Astrocyte (in vitro differentiated cells and primary cell): Measurements from ENCODE around the gene SLC2A2. TPM values are rescaled to one million over a fixed set of nuclear protein-coding genes. Genes with fewer than 3 reads are reported as not detected.

Experiments
- DNase-seq: peaks from one replicate; pipeline ENCODE4 v3.0.0-alpha.2; 2010; ENCODE audit warnings: low read depth
- FAIRE-seq: peaks from 2 replicates; lab custom pipeline; 2011; peaks lifted over from hg19 to GRCh38; lab: Jason Lieb, UNC
- H2AFZ ChIP-seq: 2 replicates; pipeline ENCODE4 v1.6.0; 2012; ENCODE audit warnings: low read depth, low read length, inconsistent platforms
- H3K27ac ChIP-seq: 2 replicates; pipeline ENCODE4 v1.5.1; 2011; ENCODE audit warnings: low read depth, low read length, inconsistent platforms
- H3K27me3 ChIP-seq: 2 replicates; pipeline ENCODE4 v1.6.0; 2011; ENCODE audit warnings: low read length, inconsistent platforms; ENCODE audit not compliant: insufficient read depth
- H3K36me3 ChIP-seq: 2 replicates; pipeline ENCODE4 v1.5.1; 2011; ENCODE audit warnings: low read length, inconsistent platforms; ENCODE audit not compliant: insufficient read depth
- H3K4me1 ChIP-seq: 2 replicates; pipeline ENCODE4 v1.5.1; 2011; ENCODE audit warnings: low read length, inconsistent platforms; ENCODE audit not compliant: insufficient read depth
- H3K4me2 ChIP-seq: 2 replicates; pipeline ENCODE4 v1.6.0; 2012; ENCODE audit warnings: low read length, inconsistent platforms
- H3K4me3 ChIP-seq: 2 replicates; pipeline ENCODE4 v1.5.1; 2011; ENCODE audit warnings: low read depth, mild to moderate bottlenecking, low read length, inconsistent platforms; ENCODE audit not compliant: insufficient read depth
- H3K79me2 ChIP-seq: 2 replicates; pipeline ENCODE4 v1.6.0; 2012; ENCODE audit warnings: mild to moderate bottlenecking, low read length, inconsistent platforms; ENCODE audit not compliant: insufficient read depth
- H3K9ac ChIP-seq: 2 replicates; pipeline ENCODE4 v1.6.0; 2012; ENCODE audit warnings: mild to moderate bottlenecking, low read length, inconsistent platforms
- H3K9me3 ChIP-seq: 2 replicates; pipeline ENCODE4 v1.5.1; 2012; ENCODE audit warnings: low read depth, mild to moderate bottlenecking, low read length, inconsistent platforms; ENCODE audit not compliant: insufficient read depth
- H4K20me1 ChIP-seq: 2 replicates; pipeline ENCODE4 v1.6.0; 2012; ENCODE audit warnings: low read length, inconsistent platforms; ENCODE audit not compliant: insufficient read depth
- H3K27ac Mint-ChIP-seq: one replicate; pipeline ENCODE4 v1.8.0; 2021; ENCODE audit warnings: mild to moderate bottlenecking, mixed read lengths; ENCODE audit not compliant: unreplicated experiment
- H3K27me3 Mint-ChIP-seq: one replicate; pipeline ENCODE4 v1.8.0; 2021; ENCODE audit warnings: low read depth, mixed read lengths; ENCODE audit not compliant: unreplicated experiment
- H3K36me3 Mint-ChIP-seq: one replicate; pipeline ENCODE4 v1.8.0; 2021; ENCODE audit warnings: low read depth, mixed read lengths; ENCODE audit not compliant: unreplicated experiment
- H3K4me1 Mint-ChIP-seq: one replicate; pipeline ENCODE4 v1.8.0; 2021; ENCODE audit warnings: low read depth, mixed read lengths; ENCODE audit not compliant: unreplicated experiment
- H3K4me3 Mint-ChIP-seq: one replicate; pipeline ENCODE4 v1.8.0; 2021; ENCODE audit warnings: mild to moderate bottlenecking, moderate library complexity, mixed read lengths; ENCODE audit not compliant: unreplicated experiment
- H3K9me3 Mint-ChIP-seq: one replicate; pipeline ENCODE4 v1.8.0; 2021; ENCODE audit warnings: mild to moderate bottlenecking, mixed read lengths; ENCODE audit not compliant: unreplicated experiment
- EZH2 ChIP-seq: IDR thresholded peaks from 2 replicates; pipeline ENCODE4 v1.6.1; 2012; ENCODE audit warnings: mild to moderate bottlenecking, low read length, inconsistent platforms; ENCODE audit not compliant: insufficient read depth
- total RNA-seq: library from RNA; stranded (reverse); gene quantifications from 2 replicates; pipeline ENCODE4 v1.2.1, GENCODE V29; 2021
- TF ChIP-seq, protein P1 (sequence below): IDR thresholded peaks from 2 replicates; pipeline ENCODE4 v1.5.1; 2011; ENCODE audit warnings: low read depth, mild to moderate bottlenecking, inconsistent platforms, low read length, moderate library complexity; ENCODE audit not compliant: insufficient read depth

Gene SLC2A2
- total RNA-seq, 1 donor from 2014 or later: not detected

DNA sequence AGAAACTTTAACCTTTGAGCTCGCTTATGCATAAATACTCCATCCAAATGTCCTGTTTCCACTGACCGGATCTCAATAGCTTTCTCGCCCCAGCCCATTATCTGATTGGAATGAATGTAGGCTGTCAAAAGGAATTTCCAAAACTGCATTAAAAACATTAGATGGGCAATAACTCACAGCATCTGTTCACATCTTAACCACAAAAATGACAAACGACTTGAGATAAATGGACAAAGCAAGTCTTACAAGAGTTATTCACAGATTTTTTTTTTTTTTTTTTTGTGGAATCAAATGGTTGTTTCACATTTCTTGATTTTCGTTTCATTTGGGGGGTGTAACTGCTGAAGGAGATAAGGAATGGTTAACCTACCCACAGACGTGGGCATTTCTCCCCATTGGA is 39.7 kb upstream of the SLC2A2 start:
- H3K4me2 ChIP-seq: no peak overlapping the region
- no peak overlapping the region for H3K4me3 Mint-ChIP-seq
- no peak overlapping the region for H2AFZ ChIP-seq
- H3K27ac Mint-ChIP-seq: no peak overlapping the region
- H3K27ac ChIP-seq: no peak overlapping the region
- H3K9ac ChIP-seq: no peak overlapping the region
- H3K9me3 ChIP-seq: no peaks in the 10 kb centered on the region
- peaks cover 5% of the 10 kb centered on the region for H3K4me1 ChIP-seq
- FAIRE-seq (no peak), DNase-seq (peak; percentile 87)
- peaks cover 2% of the 10 kb centered on the region for H3K4me1 Mint-ChIP-seq
- H3K27me3 Mint-ChIP-seq: no peaks in the 10 kb centered on the region
- no peak overlapping the region for H3K4me3 ChIP-seq
- TF ChIP-seq, protein P1, sequence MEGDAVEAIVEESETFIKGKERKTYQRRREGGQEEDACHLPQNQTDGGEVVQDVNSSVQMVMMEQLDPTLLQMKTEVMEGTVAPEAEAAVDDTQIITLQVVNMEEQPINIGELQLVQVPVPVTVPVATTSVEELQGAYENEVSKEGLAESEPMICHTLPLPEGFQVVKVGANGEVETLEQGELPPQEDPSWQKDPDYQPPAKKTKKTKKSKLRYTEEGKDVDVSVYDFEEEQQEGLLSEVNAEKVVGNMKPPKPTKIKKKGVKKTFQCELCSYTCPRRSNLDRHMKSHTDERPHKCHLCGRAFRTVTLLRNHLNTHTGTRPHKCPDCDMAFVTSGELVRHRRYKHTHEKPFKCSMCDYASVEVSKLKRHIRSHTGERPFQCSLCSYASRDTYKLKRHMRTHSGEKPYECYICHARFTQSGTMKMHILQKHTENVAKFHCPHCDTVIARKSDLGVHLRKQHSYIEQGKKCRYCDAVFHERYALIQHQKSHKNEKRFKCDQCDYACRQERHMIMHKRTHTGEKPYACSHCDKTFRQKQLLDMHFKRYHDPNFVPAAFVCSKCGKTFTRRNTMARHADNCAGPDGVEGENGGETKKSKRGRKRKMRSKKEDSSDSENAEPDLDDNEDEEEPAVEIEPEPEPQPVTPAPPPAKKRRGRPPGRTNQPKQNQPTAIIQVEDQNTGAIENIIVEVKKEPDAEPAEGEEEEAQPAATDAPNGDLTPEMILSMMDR: no peak
- TF ChIP-seq EZH2: no peak
- H3K79me2 ChIP-seq: no peaks in the 10 kb centered on the region
- no peaks in the 10 kb centered on the region for H3K9me3 Mint-ChIP-seq
- no peaks in the 10 kb centered on the region for H3K36me3 ChIP-seq
- H3K36me3 Mint-ChIP-seq: peaks cover 36% of the 10 kb centered on the region
- no peaks in the 10 kb centered on the region for H4K20me1 ChIP-seq
- H3K27me3 ChIP-seq: no peaks in the 10 kb centered on the region

DNA sequence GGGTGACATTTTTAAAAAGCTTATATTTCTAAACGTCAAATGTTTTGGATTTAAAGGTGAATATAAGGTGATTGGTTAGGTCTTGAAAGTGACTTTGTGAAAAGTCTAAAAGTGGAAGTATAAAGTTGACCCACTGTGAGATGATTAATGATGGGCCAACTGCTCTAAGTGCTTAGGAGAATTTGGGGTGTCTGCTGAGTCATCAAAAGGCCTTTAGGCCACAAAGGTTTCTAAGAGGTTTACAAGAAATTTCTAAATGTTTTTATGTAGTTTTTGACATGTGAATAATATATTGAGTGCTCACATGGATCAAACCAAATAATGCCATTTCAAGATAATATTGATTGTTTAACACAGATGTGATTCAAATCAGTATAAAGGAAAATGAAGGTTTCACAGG is 39.2 kb upstream of the SLC2A2 start:
- Histone ChIP-seq H4K20me1 (no peaks in the 10 kb centered on the region), H2AFZ (no peak overlapping the region), H3K79me2 (no peaks in the 10 kb centered on the region), H3K4me2 (no peak overlapping the region), H3K27ac (no peak overlapping the region), H3K9ac (no peak overlapping the region), H3K4me1 (peaks cover 5% of the 10 kb centered on the region), H3K4me3 (no peak overlapping the region), H3K9me3 (no peaks in the 10 kb centered on the region), H3K27me3 (no peaks in the 10 kb centered on the region), H3K36me3 (no peaks in the 10 kb centered on the region)
- DNase-seq: no peak
- H3K4me1 Mint-ChIP-seq: peaks cover 2% of the 10 kb centered on the region
- no peaks in the 10 kb centered on the region for H3K27me3 Mint-ChIP-seq
- no peak for FAIRE-seq
- H3K4me3 Mint-ChIP-seq: no peak overlapping the region
- peaks cover 36% of the 10 kb centered on the region for H3K36me3 Mint-ChIP-seq
- TF ChIP-seq, protein P1: no peak
- no peak for TF ChIP-seq EZH2
- H3K9me3 Mint-ChIP-seq: no peaks in the 10 kb centered on the region
- H3K27ac Mint-ChIP-seq: no peak overlapping the region

DNA sequence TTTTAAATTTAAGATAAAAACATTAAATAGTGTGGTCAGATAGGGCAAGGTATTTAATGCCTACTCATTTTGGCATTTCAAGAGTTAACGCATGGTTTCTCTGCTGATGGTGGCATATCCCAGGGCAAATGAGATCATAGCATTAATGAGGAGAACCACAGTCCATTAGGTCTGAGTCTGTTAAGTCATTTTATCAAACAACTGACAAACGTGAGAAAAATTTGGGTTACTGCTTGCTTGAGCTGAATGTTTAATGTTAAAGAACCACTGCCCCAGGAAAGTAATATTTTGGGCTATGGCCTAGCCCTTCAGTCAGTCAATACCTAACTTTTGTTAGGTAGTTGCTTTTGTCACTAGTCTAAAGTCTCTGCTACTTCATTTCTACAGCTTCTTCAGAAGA is 37.9 kb upstream of the SLC2A2 start:
- Histone ChIP-seq H3K4me3 (no peak overlapping the region), H3K9me3 (no peaks in the 10 kb centered on the region), H3K4me2 (no peak overlapping the region), H3K9ac (no peak overlapping the region), H4K20me1 (no peaks in the 10 kb centered on the region), H3K27me3 (no peaks in the 10 kb centered on the region), H3K27ac (peak overlapping the region; percentile 18), H3K79me2 (no peaks in the 10 kb centered on the region), H3K4me1 (peaks cover 5% of the 10 kb centered on the region), H3K36me3 (no peaks in the 10 kb centered on the region), H2AFZ (no peak overlapping the region)
- Mint-ChIP-seq H3K4me3 (no peak overlapping the region), H3K27me3 (no peaks in the 10 kb centered on the region), H3K9me3 (no peaks in the 10 kb centered on the region), H3K4me1 (peaks cover 2% of the 10 kb centered on the region), H3K27ac (no peak overlapping the region), H3K36me3 (peaks cover 27% of the 10 kb centered on the region)
- TF ChIP-seq, protein P1: no peak
- no peak for TF ChIP-seq EZH2
- FAIRE-seq (no peak), DNase-seq (peak; percentile 66)
